K562 (cell line): Measurements from ENCODE around the gene FXYD3. TPM values are rescaled to one million over a fixed set of nuclear protein-coding genes. Genes with fewer than 3 reads are reported as not detected.

Experiments
- ARID1B ChIP-seq: fragments of 450-650 bp; IDR thresholded peaks from 2 replicates; pipeline ENCODE4 v1.6.1; 2016; ENCODE audit warnings: antibody characterized with exemption, mild to moderate bottlenecking, inconsistent platforms
- CEBPB ChIP-seq: fragments of 450-650 bp; IDR thresholded peaks from 2 replicates; pipeline ENCODE4 v1.6.1; 2016; ENCODE audit warnings: missing genetic modification characterization, missing compliant biosample characterization
- HDAC3 ChIP-seq: fragments of 450-650 bp; IDR thresholded peaks from 2 replicates; pipeline ENCODE4 v1.6.1; 2018; ENCODE audit warnings: borderline replicate concordance, mild to moderate bottlenecking, moderate library complexity; ENCODE audit not compliant: partially characterized antibody
- HNRNPLL ChIP-seq: fragments of 200-400 bp; formaldehyde crosslinking; IDR thresholded peaks from 2 replicates; pipeline ENCODE4 v1.6.1; 2017; ENCODE audit warnings: low read length, low read depth, mild to moderate bottlenecking; ENCODE audit not compliant: poor library complexity, severe bottlenecking
- HNRNPUL1 ChIP-seq: fragments of 200-400 bp; formaldehyde crosslinking; IDR thresholded peaks from 2 replicates; pipeline ENCODE4 v1.6.1; 2017; ENCODE audit warnings: low read length
- MTA2 ChIP-seq: fragments of 450-650 bp; IDR thresholded peaks from 2 replicates; pipeline ENCODE4 v1.6.1; 2016; ENCODE audit warnings: low read depth
- TEAD4 ChIP-seq, 2 experiments: sonication (generic) in 1 of 2; formaldehyde crosslinking in 1 of 2; IDR thresholded peaks; 2 replicates each; pipeline versions ENCODE4 v1.6.1 to v1.8.0; 2012 to 2022; ENCODE audit warnings: borderline replicate concordance in 1 of 2, inconsistent platforms in 1 of 2, low read length in 1 of 2, mild to moderate bottlenecking in 1 of 2, missing genetic modification reagents in 1 of 2
- ZNF76 ChIP-seq: fragments of 250-450 bp; sonication (Bioruptor Pico); IDR thresholded peaks from 2 replicates; pipeline ENCODE4 v1.4.0; 2020; ENCODE audit warnings: mild to moderate bottlenecking, moderate library complexity, borderline replicate concordance
- polyA plus RNA-seq, 8 experiments: library from polyadenylated mRNA; depleted of rRNA in 4 of 8; stranded (reverse) in 5 of 8; unstranded in 3 of 8; fragments of >200 nt; fragmentation: Nextera tagmentation in 2 of 8; fragmentation: Illumina TruSeq in 1 of 8; extraction: Ambion mirVana in 2 of 8; extraction: Trizol in 1 of 8; gene quantifications; 2 replicates each; pipeline versions ENCODE4 v1.2.1 to v1.2.3, GENCODE V29; 2011 to 2014; ENCODE audit warnings: inconsistent platforms in 1 of 8, missing spikeins in 1 of 8
- total RNA-seq, 7 experiments: library from RNA; depleted of rRNA in 6 of 7; stranded (reverse); fragments of >200 nt in 6 of 7; fragmentation: Illumina TruSeq in 2 of 7; extraction: Trizol in 2 of 7; gene quantifications; 2 replicates each; pipeline versions ENCODE4 v1.2.1 to v1.2.3, GENCODE V29; 2011 to 2021; ENCODE audit warnings: low replicate concordance in 1 of 7
- TF ChIP-seq, protein P1 (sequence below): fragments of 250-450 bp; sonication (Bioruptor Pico); IDR thresholded peaks from 2 replicates; pipeline ENCODE4 v1.8.0; 2022; ENCODE audit warnings: moderate library complexity, mild to moderate bottlenecking, inconsistent platforms
- TF ChIP-seq, protein P2 (sequence below): sonication (generic); IDR thresholded peaks from 2 replicates; pipeline ENCODE4 v1.6.1; 2016
- TF ChIP-seq, protein P3 (sequence below), 2 experiments: fragments of 450-650 bp in 1 of 2; sonication (generic) in 1 of 2; formaldehyde crosslinking in 1 of 2; IDR thresholded peaks in 1 of 2; conservative IDR thresholded peaks in 1 of 2; 2 replicates each; pipeline versions ENCODE4 v1.6.1 to v1.8.1; 2016 to 2023; ENCODE audit warnings: mild to moderate bottlenecking in 2 of 2, moderate library complexity in 2 of 2, inconsistent platforms in 1 of 2, missing genetic modification reagents in 1 of 2
- TF ChIP-seq, protein P4 (sequence below): sonication (generic); formaldehyde crosslinking; IDR thresholded peaks from 2 replicates; pipeline ENCODE4 v1.8.0; 2022; ENCODE audit warnings: missing genetic modification reagents, mild to moderate bottlenecking, moderate library complexity, borderline replicate concordance
- TF ChIP-seq, protein P5 (sequence below): IDR thresholded peaks from 2 replicates; pipeline ENCODE4 v1.6.1; 2016; ENCODE audit warnings: missing genetic modification characterization, missing compliant biosample characterization

Gene FXYD3
- total and polyA plus RNA-seq, 9 of the 15 experiments (the other 6 are each of a cell fraction or from before 2014, with no cell fraction given), result 0.24 TPM; not detected in 8

DNA sequence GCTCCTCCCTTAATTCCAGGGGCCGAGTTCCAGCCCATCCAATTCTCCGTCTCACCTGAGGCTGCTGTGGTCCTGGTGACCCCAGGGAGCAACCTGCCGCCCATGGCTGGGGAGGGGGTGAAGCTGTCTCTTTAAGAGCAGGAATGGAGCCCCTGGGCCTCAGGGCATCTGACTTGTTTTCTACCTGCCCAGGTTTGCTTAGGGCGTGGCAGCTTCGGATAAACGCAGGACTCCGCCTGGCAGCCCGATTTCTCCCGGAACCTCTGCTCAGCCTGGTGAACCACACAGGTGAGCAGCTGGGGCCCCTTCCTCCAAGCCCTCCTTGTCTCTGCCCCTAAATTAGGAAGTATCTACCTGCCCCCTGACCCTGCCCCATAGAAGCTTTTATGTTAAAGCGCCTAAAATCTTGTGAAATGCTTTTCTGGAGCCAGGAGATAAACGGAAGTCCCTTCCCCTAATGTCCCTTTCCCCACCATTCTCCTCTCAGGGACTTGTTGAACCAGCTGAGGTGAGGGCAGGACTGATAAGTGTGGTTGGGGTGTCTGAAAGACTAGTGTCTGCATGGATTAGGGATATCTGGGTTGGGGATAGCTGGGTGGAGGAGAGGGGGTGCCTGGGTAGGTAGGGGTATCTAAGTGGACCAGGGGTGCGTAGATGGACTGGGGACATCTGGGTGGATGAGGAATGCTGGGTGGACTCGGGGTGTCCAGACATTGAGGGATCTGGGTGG lies 614 bp downstream of the FXYD3 start (continued):
- TF ChIP-seq, protein P1, sequence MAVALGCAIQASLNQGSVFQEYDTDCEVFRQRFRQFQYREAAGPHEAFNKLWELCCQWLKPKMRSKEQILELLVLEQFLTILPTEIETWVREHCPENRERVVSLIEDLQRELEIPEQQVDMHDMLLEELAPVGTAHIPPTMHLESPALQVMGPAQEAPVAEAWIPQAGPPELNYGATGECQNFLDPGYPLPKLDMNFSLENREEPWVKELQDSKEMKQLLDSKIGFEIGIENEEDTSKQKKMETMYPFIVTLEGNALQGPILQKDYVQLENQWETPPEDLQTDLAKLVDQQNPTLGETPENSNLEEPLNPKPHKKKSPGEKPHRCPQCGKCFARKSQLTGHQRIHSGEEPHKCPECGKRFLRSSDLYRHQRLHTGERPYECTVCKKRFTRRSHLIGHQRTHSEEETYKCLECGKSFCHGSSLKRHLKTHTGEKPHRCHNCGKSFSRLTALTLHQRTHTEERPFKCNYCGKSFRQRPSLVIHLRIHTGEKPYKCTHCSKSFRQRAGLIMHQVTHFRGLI (CRISPR knock-in tag), result no peak
- 0 out of 2 replicates have a peak, but pooled peaks have one; percentile 12 for TF ChIP-seq TEAD4 (IDR thresholded peaks at IDR 0.05; ENCODE audit: low read length)
- no peak for TF ChIP-seq TEAD4 (CRISPR knock-in tag; IDR thresholded peaks at IDR 0.05; ENCODE audit: borderline replicate concordance)
- peak; percentile 72 for TF ChIP-seq ARID1B
- TF ChIP-seq, protein P2, sequence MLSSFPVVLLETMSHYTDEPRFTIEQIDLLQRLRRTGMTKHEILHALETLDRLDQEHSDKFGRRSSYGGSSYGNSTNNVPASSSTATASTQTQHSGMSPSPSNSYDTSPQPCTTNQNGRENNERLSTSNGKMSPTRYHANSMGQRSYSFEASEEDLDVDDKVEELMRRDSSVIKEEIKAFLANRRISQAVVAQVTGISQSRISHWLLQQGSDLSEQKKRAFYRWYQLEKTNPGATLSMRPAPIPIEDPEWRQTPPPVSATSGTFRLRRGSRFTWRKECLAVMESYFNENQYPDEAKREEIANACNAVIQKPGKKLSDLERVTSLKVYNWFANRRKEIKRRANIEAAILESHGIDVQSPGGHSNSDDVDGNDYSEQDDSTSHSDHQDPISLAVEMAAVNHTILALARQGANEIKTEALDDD, result 0 out of 2 replicates have a peak, but pooled peaks have one; percentile 22
- TF ChIP-seq ZNF76 (CRISPR knock-in tag), result no peak
- TF ChIP-seq, protein P3, sequence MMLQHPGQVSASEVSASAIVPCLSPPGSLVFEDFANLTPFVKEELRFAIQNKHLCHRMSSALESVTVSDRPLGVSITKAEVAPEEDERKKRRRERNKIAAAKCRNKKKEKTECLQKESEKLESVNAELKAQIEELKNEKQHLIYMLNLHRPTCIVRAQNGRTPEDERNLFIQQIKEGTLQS (IDR thresholded peaks at IDR 0.05), result no peak
- TF ChIP-seq, protein P3 (CRISPR knock-in tag; conservative IDR thresholded peaks at IDR 0.05), result no peak
- TF ChIP-seq HNRNPLL, result no peak
- no peak for TF ChIP-seq HNRNPUL1
- peak; percentile 51; the same call in 1 of the 2 replicates for TF ChIP-seq CEBPB (tag)
- TF ChIP-seq MTA2, result peak; percentile 53
- TF ChIP-seq, protein P4, sequence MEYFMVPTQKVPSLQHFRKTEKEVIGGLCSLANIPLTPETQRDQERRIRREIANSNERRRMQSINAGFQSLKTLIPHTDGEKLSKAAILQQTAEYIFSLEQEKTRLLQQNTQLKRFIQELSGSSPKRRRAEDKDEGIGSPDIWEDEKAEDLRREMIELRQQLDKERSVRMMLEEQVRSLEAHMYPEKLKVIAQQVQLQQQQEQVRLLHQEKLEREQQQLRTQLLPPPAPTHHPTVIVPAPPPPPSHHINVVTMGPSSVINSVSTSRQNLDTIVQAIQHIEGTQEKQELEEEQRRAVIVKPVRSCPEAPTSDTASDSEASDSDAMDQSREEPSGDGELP, result 0 out of 2 replicates have a peak, but pooled peaks have one; percentile 22
- no peak for TF ChIP-seq HDAC3
- TF ChIP-seq, protein P5, sequence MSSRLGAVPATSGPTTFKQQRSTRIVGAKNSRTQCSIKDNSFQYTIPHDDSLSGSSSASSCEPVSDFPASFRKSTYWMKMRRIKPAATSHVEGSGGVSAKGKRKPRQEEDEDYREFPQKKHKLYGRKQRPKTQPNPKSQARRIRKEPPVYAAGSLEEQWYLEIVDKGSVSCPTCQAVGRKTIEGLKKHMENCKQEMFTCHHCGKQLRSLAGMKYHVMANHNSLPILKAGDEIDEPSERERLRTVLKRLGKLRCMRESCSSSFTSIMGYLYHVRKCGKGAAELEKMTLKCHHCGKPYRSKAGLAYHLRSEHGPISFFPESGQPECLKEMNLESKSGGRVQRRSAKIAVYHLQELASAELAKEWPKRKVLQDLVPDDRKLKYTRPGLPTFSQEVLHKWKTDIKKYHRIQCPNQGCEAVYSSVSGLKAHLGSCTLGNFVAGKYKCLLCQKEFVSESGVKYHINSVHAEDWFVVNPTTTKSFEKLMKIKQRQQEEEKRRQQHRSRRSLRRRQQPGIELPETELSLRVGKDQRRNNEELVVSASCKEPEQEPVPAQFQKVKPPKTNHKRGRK, result no peak
- TF ChIP-seq, all 486 proteins: peak for 14
